ENCODE results near the gene SERTAD2.

Gene SERTAD2

DNA sequence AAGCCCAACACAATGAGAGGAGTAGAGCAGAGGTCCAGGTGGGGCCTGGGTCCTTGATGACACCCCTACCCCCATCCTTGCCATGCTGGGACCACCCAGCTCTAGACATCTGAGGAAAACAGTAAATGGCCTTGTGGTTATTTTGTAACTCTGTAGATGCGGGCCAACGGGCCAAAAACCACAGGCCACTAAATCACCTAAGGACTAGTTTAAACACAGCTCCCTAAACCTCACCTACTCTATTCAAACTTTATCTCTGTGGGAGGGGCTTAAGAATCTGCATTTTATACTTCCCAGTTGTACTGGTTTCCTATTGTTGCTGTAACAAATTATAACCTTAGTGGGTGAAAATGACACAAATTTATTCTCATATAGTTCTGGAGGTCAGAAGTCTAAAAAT is 19.0 kb upstream of the SERTAD2 start:
- DNase-seq = no peak

DNA sequence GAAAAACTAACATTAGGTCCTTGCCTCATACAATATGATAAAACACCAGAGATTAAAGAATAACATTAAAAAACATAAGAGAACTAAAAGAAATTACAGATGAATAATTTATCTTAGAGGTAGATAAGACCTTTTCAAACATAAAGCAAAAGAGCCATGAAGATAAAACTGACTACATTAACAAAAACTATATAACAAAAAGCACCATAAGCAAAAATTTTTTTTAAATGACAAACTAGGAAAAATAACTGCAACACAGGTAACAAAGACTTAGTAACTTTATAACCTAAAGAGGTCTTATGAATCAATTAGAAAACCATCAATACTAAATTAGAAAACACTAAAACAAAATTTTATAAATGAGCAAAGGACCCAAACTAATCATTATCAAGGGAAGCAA is 16.3 kb upstream of the SERTAD2 start:
- no peak for DNase-seq

DNA sequence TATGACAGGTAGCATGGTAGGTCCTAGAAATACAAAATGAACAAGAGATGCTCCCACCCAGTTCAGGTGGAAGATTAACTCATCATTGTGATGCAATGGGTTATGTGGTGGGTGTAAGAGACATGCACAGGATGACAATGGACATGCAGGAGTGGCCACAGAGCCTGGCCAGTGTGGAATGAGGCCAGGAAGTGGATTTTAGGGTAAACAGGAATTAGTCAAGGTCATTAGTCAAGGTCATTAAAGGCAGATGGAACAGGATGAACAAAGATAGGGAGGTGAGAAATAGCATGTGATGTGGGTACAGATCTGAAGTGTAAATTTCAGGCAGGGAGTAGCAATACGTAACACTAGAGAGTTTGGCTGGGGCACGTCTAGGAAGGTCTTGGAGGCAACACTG is 15.6 kb upstream of the SERTAD2 start:
- no peak for DNase-seq

DNA sequence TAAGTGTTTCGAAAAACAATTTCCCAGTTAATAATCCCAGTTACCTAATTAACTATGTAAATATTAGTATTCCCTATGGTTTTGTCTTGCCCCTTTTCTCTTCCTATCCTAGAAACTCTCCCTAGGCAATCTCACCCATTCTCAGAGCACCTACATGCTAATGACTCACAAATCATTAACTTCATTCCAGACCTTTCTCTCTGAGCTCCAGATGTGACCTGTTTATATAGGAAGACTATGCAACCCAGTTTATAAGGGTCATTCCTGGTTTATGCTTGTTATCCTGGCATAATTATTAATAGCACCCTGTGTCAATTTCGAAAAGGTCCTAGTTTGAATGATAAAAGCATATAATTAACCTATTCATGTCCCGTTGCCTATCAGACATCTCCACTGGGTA is 14.8 kb upstream of the SERTAD2 start:
- no peak for DNase-seq

DNA sequence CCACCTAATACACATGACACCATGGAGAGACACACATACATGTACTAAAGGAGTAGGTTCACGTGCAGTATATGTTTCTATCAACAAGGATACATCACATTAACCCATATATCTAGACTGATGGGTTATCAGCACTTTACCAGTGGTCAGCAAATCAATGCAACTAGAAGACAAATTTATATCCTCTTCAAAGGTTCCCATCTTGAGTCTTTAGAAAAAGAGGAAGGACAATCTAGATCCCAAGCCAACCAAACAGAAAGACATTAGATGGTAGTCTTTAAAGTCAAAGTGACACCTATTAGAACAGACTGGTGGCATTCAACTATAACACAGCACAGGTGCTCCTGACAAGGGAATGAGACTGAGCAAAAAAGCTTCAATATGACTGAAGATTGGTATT is 13.8 kb upstream of the SERTAD2 start:
- no peak for DNase-seq

DNA sequence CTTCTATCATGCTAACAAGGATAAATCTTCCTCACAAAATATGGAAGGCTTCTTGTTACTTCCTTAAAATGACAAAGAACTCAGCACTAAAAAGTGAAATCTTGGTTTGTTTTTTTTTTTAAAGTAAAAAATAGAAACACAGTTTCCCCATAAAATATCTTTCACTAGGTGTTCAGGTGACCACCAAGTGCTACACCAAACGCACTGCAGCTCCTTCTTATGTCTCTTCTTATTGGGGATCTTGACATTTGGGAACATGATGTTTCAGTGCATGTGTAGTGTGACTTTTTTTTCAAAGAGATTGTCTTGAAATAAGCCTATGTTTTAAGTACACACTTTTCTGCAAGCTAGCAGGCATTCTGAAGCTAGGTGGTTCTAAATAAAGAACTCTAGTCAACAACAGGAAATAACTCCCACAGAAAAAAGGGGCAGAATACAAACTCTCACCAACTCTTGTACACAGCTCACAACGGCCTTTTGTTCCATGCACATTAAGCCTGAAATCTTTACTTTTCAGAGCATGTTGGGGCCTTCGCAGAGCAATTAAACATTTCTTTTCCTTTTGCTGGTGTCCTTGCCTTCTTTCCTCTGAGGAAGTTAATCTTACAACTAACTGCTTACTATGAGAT is 13.2 kb upstream of the SERTAD2 start:
- DNase-seq = no peak

DNA sequence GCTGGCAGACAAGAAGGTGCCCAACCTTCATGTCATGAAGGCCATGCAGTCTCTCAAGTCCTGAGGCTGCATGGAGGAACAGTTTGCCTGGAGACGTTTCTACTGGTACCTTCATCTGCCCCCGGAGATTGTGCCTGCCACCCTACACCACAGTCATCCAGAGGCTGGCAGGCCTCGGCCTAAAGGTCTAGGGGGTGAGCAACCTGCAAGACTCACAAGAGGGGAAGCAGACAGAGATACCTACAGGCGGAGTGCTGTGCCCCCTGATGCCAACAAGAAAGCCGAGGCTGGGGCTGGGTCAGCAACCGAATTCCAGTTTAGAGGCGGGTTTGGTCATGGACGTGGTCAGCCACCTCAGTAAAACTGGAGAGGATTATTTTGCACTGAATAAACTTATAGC is 12.0 kb upstream of the SERTAD2 start:
- no peak for DNase-seq

DNA sequence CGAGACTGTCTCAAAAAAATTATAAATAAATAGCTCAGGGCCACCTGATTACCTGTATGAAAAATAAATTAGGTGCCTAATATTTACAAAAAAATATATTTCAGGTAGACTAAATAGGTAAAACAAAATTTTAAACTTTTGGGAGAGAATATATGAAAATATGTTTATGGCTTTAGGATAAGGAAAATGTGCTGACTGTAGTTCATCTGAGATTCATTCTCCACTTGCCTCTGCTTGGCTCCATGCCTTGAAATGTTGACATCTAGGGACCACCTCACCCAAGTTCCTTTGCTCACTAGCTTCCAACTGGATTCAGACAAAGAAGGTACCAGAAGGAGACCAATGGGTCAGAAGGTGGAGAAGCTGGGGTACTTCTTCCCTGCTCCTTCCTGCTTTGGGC is 9.7 kb upstream of the SERTAD2 start:
- no peak for DNase-seq

DNA sequence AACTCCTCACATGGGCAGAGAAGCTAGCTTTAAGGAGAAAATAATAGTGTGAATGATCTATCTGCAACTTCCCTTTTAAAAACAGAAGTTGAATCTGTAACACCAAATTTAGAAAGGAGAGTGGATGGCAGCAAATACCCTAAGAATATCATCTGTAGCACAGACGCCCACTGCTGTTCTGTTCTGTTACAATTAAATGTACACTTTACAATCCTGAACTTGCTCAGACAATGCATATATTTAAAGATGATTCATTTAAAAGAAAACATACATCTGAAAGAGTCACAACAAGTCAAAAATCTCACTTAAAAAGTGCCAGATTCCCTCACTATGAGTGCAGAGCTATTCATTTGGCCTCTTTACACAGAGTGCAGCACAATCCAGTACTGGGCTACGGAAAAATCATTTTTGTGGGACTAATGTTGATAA is 8.0 kb upstream of the SERTAD2 start:
- no peak for DNase-seq

DNA sequence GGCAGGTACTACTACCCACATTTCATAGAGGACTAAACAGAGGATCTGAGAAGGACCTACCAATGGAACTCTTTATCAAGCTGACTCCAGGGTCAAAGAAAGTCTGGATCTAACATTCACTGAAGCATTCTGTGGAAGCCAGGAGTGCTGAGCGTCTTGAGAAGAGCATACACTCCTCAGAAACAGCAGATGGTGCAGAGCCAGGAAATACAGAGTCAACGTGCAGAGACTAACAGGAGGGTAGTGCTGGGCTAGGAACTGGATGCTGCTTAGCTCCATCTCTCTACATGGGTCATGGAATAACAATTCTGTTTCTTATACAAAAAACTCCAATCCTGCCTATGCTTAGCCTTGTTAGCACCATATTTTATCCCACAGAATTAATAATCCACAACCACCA is 5.5 kb upstream of the SERTAD2 start:
- no peak for DNase-seq

DNA sequence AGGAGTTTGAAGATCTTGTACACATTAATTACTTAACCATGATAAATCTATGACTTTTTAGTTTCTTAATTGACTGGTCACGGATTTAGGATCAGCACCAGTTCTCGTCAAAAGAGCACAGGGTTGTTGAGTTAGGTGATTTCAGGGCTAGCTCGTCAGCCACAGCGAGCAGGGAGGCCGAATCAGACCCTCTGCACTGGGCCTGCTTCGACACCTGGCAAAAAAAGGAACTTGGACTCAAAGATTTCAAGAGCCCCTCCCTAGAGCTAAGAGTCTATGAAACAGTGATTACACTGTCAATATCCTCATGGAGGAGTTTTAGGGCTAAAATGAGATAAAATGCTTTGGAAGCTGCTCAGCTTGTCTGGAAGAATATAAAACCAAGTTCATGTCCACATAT is 4.6 kb upstream of the SERTAD2 start:
- no peak for DNase-seq

DNA sequence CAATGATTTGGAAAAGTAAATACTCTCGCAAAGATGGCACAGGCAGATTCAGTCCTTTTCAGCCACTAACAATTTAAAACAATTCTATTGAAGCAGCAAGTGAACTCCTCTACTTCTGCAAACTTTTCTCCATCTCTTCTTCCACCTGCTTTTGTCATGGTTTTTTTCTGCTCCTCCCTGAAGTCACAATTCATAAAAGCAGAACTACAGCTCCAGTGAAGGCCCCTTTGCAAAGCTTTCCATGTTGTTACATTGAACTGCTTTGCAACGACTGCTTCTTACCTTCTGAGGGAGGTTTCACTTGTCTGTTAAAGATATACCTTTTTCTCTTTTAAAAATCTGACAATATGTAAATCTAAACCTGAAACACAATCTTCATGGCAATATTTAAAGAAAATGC is 3.7 kb upstream of the SERTAD2 start:
- DNase-seq = no peak

DNA sequence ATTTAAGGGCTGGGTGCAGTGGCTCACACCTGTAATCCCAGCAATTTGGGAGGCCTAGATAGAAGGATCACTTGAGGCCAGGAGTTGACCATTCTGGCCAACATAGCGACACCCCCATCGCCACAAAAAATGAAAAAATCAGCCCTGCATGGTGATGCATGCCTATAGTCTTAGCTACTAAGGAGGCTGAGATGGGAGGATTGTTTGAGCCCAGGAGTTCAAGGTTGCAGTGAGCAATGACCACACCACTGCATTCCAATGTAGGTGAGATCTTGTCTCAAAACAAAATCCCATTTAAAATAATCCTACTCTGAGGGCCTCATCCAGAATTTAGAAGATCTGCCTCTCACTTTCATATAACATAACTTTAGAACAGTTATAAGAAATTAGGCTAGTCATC is 2.7 kb upstream of the SERTAD2 start:
- DNase-seq = no peak

DNA sequence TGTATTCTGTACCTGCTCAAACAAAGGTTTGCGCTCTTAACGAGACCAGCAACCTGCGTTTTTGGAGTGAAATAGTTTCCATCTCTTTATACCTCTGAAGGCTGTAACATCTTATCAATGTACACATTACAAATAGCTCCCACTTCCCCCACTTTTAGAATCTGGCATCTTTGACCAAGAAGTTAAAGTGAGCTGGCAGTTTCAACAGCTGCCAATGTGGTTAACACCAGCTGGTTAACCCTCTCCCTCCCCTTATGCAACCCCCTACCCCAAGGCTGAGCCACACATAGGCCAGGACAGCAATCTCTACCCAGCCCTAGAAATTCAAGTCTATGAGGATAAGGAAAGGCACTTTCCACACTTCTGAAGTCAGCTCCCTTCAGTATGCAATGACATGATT is 2.2 kb upstream of the SERTAD2 start:
- DNase-seq = no peak

DNA sequence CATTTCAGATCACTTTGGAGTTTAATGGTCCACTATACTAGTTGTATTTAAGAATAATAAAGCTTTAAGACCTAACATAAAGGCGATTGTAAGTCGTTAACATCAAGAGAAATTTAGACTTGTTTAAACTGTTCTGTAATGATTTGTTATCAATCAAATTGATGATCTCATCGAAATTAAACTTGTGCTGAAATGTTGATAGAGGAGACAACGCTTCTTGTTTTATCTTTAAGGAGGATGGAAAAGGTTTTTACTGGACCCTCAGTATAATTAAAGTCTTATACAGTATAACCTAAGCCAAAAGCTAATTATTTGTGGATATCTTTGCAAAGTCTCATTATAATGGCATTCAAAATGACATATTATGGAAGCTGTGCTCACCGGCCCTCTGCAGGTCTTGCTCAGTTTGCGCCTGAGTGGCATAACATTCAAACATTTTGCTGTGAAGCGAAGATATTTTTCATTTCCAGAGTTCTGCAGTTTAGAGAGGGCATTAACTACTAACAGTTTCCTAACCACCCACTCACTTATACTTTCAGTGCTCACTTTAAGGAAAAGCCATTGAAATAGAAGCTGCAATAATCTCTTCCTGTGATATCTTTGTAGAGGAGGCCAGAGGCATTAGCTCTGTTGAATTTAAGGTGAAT is 1.4 kb upstream of the SERTAD2 start:
- DNase-seq = no peak

DNA sequence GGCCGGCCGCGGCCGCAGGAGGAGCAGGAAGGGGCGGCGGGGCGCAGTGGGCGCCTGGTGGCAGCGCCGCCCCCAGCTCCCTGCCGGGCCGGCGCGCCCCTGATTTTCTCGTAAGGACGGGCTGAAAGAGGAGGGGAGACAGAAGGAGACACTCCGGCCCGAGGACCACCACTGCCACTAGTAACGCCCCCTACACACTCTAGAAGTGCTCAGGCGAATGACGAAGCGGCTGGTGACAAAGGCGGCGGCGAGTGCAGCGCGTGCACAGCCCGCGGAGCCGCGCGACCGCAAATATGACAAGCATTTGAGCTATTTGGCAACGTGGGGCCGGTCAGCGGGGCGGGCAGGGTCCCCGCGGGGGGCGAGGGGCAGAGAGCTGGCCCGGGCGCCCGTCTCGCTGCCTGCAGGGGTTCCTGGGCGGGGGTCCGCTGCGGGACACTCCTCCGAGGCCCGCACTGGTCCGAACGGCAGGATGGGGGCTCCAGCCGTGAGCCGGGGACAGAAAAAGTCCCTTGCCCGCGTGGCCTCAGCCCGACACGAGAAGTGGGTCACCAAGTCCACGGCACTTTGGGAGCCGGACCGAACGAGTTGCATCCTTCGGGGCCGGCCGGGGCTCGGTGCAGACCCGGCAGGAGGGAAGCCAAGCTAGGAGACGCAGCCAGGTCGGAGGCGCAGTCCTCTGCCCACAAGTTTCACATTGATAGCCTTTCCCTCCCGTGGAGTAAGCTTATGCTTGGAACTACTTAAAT is 524 bp upstream of the SERTAD2 start:
- peak; percentile 89 for DNase-seq

DNA sequence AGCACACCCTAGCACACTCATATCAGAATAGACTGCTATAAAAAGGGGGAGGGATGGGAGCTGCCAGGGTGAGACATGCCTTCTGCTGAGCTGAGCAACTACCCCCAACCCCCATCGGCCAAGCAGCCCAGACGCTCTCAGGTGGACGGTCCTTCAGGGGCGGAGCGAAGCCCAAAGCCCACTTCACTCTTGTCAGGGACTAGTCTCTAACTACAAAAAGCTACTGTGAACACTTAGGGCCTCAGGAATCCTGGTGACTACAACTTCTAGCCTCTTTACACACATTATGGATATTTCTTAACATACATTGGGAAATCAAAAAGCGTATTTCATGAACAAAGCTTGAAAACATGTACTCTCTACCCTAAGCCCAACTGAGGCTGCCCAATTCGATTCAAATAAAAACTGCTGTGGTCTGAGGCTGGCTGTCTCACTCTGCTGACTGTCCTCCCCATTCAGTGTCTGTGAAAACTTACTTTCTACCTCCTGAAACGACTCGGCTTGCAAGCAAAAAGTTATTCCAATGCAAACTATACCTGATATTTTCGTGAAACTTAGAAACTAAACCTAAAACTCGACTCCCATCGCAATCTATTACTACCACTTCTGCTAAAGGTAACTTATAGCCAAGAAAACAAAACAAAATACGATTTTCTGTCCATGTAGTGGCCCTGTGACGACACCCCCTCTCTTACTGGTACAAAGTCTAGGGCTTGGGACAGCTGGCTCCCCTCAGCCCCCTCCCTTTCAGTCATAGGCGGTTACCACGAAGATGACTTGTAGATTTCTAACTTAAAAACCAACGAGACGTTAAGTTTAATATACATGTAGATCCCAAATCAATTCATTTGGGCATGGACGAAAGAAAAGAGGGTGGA is 1.2 kb downstream of the SERTAD2 start:
- DNase-seq = peak; percentile 59

DNA sequence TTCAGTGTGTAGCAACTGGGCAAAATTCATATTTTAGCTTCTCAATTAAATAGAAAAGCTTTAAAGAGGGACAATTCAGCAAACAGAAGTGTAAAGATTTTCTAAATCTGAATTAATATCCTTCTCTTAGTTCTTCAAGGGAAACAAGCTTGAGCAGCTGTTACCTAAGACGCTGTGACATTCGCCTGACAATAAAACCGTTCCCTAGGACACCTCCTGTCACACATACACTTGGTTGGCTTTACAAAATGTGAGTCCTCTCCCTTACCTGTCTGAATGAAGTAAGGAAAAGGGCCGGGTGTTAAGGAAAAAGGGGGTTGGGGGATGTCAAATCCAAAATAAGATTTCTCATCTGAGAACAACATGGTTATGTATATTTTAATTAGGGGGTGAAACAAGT is 2.1 kb downstream of the SERTAD2 start:
- DNase-seq = no peak

DNA sequence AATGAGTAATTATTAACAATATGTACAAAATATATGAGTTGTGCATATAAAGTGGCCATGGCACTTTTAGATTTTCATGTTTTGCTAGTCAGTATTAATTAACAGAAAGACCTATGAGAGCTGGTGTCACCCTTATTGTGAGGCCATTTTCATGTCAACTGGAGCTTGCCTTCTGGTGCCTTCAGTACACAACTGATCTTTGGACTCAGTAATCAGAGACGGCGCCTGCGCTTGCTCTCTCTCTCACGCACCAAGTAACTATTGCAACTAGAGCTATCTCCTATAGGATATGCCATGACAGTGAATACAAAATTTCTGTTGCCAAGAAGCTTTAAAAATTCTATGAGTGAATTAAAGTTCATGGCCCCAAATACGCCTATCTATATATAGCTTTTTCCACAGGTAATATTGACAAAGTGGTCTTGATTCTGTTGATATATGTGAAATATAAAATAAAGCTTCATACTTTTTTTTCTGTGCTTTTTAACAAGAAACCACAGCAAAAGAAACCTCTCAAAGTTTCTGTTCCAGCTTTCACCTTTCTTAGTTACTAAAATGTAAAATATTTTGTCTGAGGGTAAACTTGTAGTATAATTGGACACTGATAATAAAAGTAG is 2.9 kb downstream of the SERTAD2 start:
- no peak for DNase-seq

DNA sequence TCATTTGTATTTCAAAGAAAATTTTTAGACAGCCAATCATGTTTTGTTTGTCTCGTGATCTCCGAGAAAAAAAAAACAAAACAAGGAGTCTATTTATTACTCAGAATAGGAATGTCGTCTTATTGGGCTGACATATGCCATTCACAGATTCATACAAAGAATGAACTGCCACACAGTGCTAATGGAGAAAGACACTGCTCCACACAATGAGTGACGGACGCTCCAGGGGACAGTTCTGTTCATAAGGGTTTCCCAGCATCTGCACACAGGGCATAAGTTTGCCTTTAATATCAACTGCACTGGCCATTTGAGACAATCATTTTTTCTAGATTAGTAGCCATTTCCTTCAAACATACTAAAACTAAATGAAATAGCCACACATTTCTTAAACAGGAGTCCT is 3.4 kb downstream of the SERTAD2 start:
- DNase-seq = no peak

DNA sequence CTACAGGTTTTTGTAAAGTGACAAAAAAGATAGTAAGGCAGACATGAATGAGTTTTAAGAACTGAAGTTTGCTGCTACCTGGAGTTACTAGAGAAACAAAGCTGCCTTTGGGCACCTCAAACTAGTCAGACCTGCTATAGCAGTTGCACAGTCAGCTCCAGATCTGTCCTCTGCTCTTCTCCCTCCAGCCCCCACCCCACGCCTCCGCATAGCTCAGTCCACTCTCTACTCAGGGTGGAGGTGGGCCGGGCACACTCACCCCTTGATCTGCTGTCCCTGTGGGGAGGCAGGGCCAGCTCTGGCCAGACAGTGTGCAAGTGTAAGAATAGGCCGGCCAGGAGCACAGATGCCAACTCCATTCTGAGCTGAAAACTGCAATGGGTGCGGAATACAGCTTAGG is 4.1 kb downstream of the SERTAD2 start:
- no peak for DNase-seq

DNA sequence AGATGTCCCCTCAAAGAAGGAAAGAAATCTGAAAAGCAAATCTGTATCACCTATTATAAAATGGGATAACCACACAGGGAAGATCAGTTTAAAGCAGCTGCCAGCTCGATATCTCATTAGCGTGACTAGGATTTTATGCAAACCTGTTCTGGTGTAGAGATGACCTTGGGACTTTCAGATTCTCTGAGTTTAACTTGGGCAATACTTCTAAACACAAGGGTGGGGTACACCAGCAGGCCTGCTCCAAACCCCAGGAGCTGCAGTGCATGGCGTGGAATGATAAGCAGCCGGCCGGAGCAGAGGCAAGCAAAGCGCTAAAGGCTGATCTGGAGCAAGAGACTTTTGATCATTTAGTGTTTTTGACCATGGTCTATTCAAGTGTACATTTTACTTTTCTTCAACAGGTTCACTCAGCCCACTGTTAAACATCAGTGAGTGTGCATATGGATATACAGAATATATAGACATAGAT is 4.7 kb downstream of the SERTAD2 start:
- DNase-seq = no peak

Data from femur (tissue), 1 donor.